ENCODE results near the gene ATAD3A.

DNA sequence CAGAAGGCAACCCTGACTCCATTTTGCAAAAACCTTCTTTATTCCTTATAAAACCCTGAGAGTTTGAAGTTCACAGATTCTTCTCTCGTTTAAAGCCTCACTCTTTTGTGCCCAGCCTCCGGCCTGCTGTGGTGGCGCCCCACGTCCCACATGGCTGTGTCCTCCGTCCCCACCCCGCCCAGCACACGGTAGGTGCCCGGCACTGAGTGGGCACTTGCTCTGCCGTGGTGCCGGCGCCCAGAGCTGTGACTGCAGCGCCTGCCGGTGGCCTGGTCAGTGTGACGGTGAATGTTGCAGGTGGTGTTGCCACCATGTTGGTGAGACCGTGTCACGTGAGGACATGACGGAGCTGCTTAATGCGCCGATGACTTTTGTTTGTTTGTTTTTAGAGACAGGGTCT is 9.4 kb downstream of the ATAD3A start:
- TF ChIP-seq, protein P1, sequence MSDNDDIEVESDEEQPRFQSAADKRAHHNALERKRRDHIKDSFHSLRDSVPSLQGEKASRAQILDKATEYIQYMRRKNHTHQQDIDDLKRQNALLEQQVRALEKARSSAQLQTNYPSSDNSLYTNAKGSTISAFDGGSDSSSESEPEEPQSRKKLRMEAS (IDR thresholded peaks at IDR 0.05) = no peak
- no peak for TF ChIP-seq EGR1 (IDR thresholded peaks at IDR 0.05)
